ENCODE measurements around the gene LMOD1. TPM values are rescaled to one million over a fixed set of nuclear protein-coding genes. Genes with fewer than 3 reads are reported as not detected.

The LMOD1 gene
- total RNA-seq, 4 donors from 2014 or later: 86.9 to 165 (median 107) TPM

GRCh38 chr1:201984446-201984845, 38.1 kb upstream of the LMOD1 start:
- Histone ChIP-seq H3K36me3 (peaks cover 0 to 10% (median 0%) of the 10 kb centered on the region in 3 donors), H3K27ac (peak overlapping the region in 1 of 4 donors; percentile 89), H3K27me3 (no peaks in the 10 kb centered on the region), H3K9me3 (no peaks in the 10 kb centered on the region), H3K4me3 (no peak overlapping the region), H3K4me1 (peaks cover 0 to 43% (median 8%) of the 10 kb centered on the region in 4 donors)
- TF ChIP-seq EP300 (IDR thresholded peaks at IDR 0.05) (no peak), CTCF (IDR thresholded peaks at IDR 0.05) (no peak), POLR2A (IDR thresholded peaks at IDR 0.05) (no peak)
- WGBS, 2 donors: 84 to 94% methylated on average over 3 of the region's 3 CpGs
- DNase-seq (ENCODE audit: low spot score in 2 of 2): no peak

- H3K4me3 ChIP-seq: peak overlapping the region; percentile 80 to 95 (median 90)
- peak overlapping the region; percentile 75 to 95 (median 91) for H3K27ac ChIP-seq
- no peaks in the 10 kb centered on the region for H3K9me3 ChIP-seq
- no peaks in the 10 kb centered on the region for H3K36me3 ChIP-seq
- DNase-seq (ENCODE audit: low spot score in 2 of 2): no peak
- TF ChIP-seq POLR2A (IDR thresholded peaks at IDR 0.05): no peak
- TF ChIP-seq EP300 (IDR thresholded peaks at IDR 0.05): peak in 1 of 2 donors; percentile 67
- H3K4me1 ChIP-seq: peaks cover 0 to 37% (median 8%) of the 10 kb centered on the region in 4 donors
- H3K27me3 ChIP-seq: no peaks in the 10 kb centered on the region
- WGBS, 2 donors: 7 to 10% methylated on average over 11 of the region's 11 CpGs
Measured at GRCh38 chr1:201983380-201983805, 37.0 kb upstream of the LMOD1 start.

GRCh38 chr1:201982623-201983379, 36.5 kb upstream of the LMOD1 start, which contains the start of gene RNPEP:
Gene RNPEP, plus strand, starts transcription at chr1:201982648. Its CDS starts 19 bp downstream, at chr1:201982667.
- peak within 1 kb of the TSS; percentile 75 to 95 (median 91) for H3K27ac ChIP-seq
- no peaks in the 10 kb centered on the region for H3K36me3 ChIP-seq
- peak within 1 kb of the TSS; percentile 80 to 95 (median 90) for H3K4me3 ChIP-seq
- DNase-seq (ENCODE audit: low spot score in 2 of 2): peak; percentile 55 to 61
- WGBS, 2 donors: 0 to 1% methylated on average over 15 to 45 of the region's 80 CpGs
- no peak for TF ChIP-seq EP300 (IDR thresholded peaks at IDR 0.05)
- TF ChIP-seq POLR2A (IDR thresholded peaks at IDR 0.05): peak; percentile 54 to 71
- TF ChIP-seq CTCF (IDR thresholded peaks at IDR 0.05): peak in 2 of 5 experiments; percentile 42 to 57
- peaks cover 0 to 37% (median 8%) of the 10 kb centered on the region in 4 donors for H3K4me1 ChIP-seq
- no peaks in the 10 kb centered on the region for H3K9me3 ChIP-seq
- no peaks in the 10 kb centered on the region for H3K27me3 ChIP-seq

- H3K4me3 ChIP-seq: peak overlapping the region; percentile 80 to 95 (median 90)
- H3K9me3 ChIP-seq: no peaks in the 10 kb centered on the region
- no peaks in the 10 kb centered on the region for H3K36me3 ChIP-seq
- peak overlapping the region in 3 of 4 donors; percentile 89 to 95 (median 93) for H3K27ac ChIP-seq
- no peaks in the 10 kb centered on the region for H3K27me3 ChIP-seq
- TF ChIP-seq CTCF (IDR thresholded peaks at IDR 0.05) (no peak), EP300 (IDR thresholded peaks at IDR 0.05) (no peak), POLR2A (IDR thresholded peaks at IDR 0.05) (no peak)
- DNase-seq (ENCODE audit: low spot score in 2 of 2): peak; percentile 56 to 62
- H3K4me1 ChIP-seq: peaks cover 0 to 37% (median 8%) of the 10 kb centered on the region in 4 donors
- WGBS, 2 donors: 14 to 23% methylated on average over 13 to 19 of the region's 31 CpGs
Measured at GRCh38 chr1:201982082-201982622, 35.8 kb upstream of the LMOD1 start.

GRCh38 chr1:201970334-201971159, 24.2 kb upstream of the LMOD1 start:
- no peaks in the 10 kb centered on the region for H3K27me3 ChIP-seq
- peaks cover 7 to 48% (median 9%) of the 10 kb centered on the region in 3 donors for H3K36me3 ChIP-seq
- H3K9me3 ChIP-seq: no peaks in the 10 kb centered on the region
- WGBS, 2 donors: 42 to 47% methylated on average over 9 of the region's 9 CpGs
- no peak overlapping the region for H3K4me3 ChIP-seq
- peak overlapping the region in 1 of 4 donors; percentile 24 for H3K27ac ChIP-seq
- DNase-seq (ENCODE audit: low spot score in 2 of 2): no peak
- peaks cover 0 to 13% (median 0%) of the 10 kb centered on the region in 4 donors for H3K4me1 ChIP-seq
- TF ChIP-seq POLR2A (IDR thresholded peaks at IDR 0.05) (no peak), EP300 (IDR thresholded peaks at IDR 0.05) (no peak), CTCF (IDR thresholded peaks at IDR 0.05) (no peak)
